Endothelial cell (in vitro differentiated cells): ENCODE data around the gene B3GNT2. TPM values are rescaled to one million over a fixed set of nuclear protein-coding genes. Genes with fewer than 3 reads are reported as not detected.

Experiments used
- DNase-seq: peaks from one replicate; pipeline ENCODE4 v3.0.0; 2021; ENCODE audit warnings: low spot score
- H3K27ac Mint-ChIP-seq: one replicate; pipeline ENCODE4 v1.8.0; 2021; ENCODE audit warnings: mixed read lengths, inconsistent platforms; ENCODE audit not compliant: unreplicated experiment
- H3K27me3 Mint-ChIP-seq: one replicate; pipeline ENCODE4 v1.8.0; 2021; ENCODE audit warnings: mild to moderate bottlenecking, moderate library complexity, mixed read lengths, inconsistent platforms; ENCODE audit not compliant: unreplicated experiment
- H3K36me3 Mint-ChIP-seq: one replicate; pipeline ENCODE4 v1.8.0; 2021; ENCODE audit warnings: mild to moderate bottlenecking, low read depth, mixed read lengths, inconsistent platforms; ENCODE audit not compliant: unreplicated experiment
- H3K4me1 Mint-ChIP-seq: one replicate; pipeline ENCODE4 v1.8.0; 2021; ENCODE audit warnings: mild to moderate bottlenecking, mixed read lengths, inconsistent platforms; ENCODE audit not compliant: unreplicated experiment
- H3K4me3 Mint-ChIP-seq: one replicate; pipeline ENCODE4 v1.8.0; 2021; ENCODE audit warnings: mild to moderate bottlenecking, mixed read lengths, inconsistent platforms; ENCODE audit not compliant: unreplicated experiment
- H3K9me3 Mint-ChIP-seq: one replicate; pipeline ENCODE4 v1.8.0; 2021; ENCODE audit warnings: mixed read lengths, inconsistent platforms; ENCODE audit not compliant: unreplicated experiment
- CTCF ChIP-seq: fragments of 200-600 bp; sonication (generic); IDR thresholded peaks from one replicate; pipeline ENCODE4 v1.5.0; 2021; ENCODE audit warnings: antibody characterized with exemption; ENCODE audit not compliant: unreplicated experiment
- total RNA-seq: library from RNA; stranded (reverse); fragmentation: NEBNext Ultra II Directional; extraction: Animal tissue kit (Norgen Biotek cat#: 25700); gene quantifications from one replicate; pipeline ENCODE4 v1.2.1, GENCODE V29; 2021; ENCODE audit not compliant: unreplicated experiment

B3GNT2 gene
- total RNA-seq, 1 donor from 2014 or later = 53.1 TPM

- Mint-ChIP-seq H3K9me3 (no peaks in the 10 kb centered on the region), H3K36me3 (peaks cover 11% of the 10 kb centered on the region), H3K4me1 (peaks cover 5% of the 10 kb centered on the region), H3K27me3 (peaks cover 9% of the 10 kb centered on the region), H3K4me3 (no peak overlapping the region), H3K27ac (no peak overlapping the region)
- no peak for DNase-seq
- TF ChIP-seq CTCF = no peak
Observed at GRCh38 chr2:62186156-62186905, 9.6 kb upstream of the B3GNT2 start.

GRCh38 chr2:62187246-62187645, 8.7 kb upstream of the B3GNT2 start:
- DNase-seq = no peak
- H3K4me3 Mint-ChIP-seq = no peak overlapping the region
- H3K4me1 Mint-ChIP-seq = peaks cover 5% of the 10 kb centered on the region
- no peak overlapping the region for H3K27ac Mint-ChIP-seq
- TF ChIP-seq CTCF = no peak
- H3K27me3 Mint-ChIP-seq = peaks cover 9% of the 10 kb centered on the region
- no peaks in the 10 kb centered on the region for H3K9me3 Mint-ChIP-seq
- peaks cover 11% of the 10 kb centered on the region for H3K36me3 Mint-ChIP-seq

- no peak for DNase-seq
- TF ChIP-seq CTCF = no peak
- Mint-ChIP-seq H3K27me3 (peaks cover 6% of the 10 kb centered on the region), H3K4me1 (peaks cover 10% of the 10 kb centered on the region), H3K4me3 (no peak overlapping the region), H3K27ac (no peak overlapping the region), H3K36me3 (peaks cover 11% of the 10 kb centered on the region), H3K9me3 (no peaks in the 10 kb centered on the region)
Observed at GRCh38 chr2:62188416-62188815, 7.5 kb upstream of the B3GNT2 start.

GRCh38 chr2:62189196-62189595, 6.7 kb upstream of the B3GNT2 start:
- H3K4me3 Mint-ChIP-seq = no peak overlapping the region
- no peak for DNase-seq
- H3K4me1 Mint-ChIP-seq = peaks cover 10% of the 10 kb centered on the region
- peaks cover 11% of the 10 kb centered on the region for H3K36me3 Mint-ChIP-seq
- no peak for TF ChIP-seq CTCF
- H3K27me3 Mint-ChIP-seq = peaks cover 6% of the 10 kb centered on the region
- H3K27ac Mint-ChIP-seq = no peak overlapping the region
- H3K9me3 Mint-ChIP-seq = no peaks in the 10 kb centered on the region

- Mint-ChIP-seq H3K27me3 (peaks cover 6% of the 10 kb centered on the region), H3K27ac (no peak overlapping the region), H3K36me3 (peaks cover 11% of the 10 kb centered on the region), H3K9me3 (no peaks in the 10 kb centered on the region), H3K4me3 (peak overlapping the region; percentile 1), H3K4me1 (peaks cover 6% of the 10 kb centered on the region)
- no peak for DNase-seq
- no peak for TF ChIP-seq CTCF
Observed at GRCh38 chr2:62192811-62193210, 3.1 kb upstream of the B3GNT2 start.
